ENCODE results near the gene PTPRO. TPM values are rescaled to one million over a fixed set of nuclear protein-coding genes. Genes with fewer than 3 reads are reported as not detected.

PTPRO gene
- total and polyA plus RNA-seq, 10 of the 15 experiments (the other 5 are each of a cell fraction or from before 2014, with no cell fraction given) = 1.2 to 5.3 (median 3.5) TPM

- 18% methylated on average over 5 of the region's 5 CpGs for WGBS (ENCODE audit: insufficient coverage, insufficient replicate concordance, low lambda C conversion rate, missing lambda C conversion rate)
- no peak for FAIRE-seq
- H3K27me3 ChIP-seq (replicated peaks in 1 of 2; ENCODE audit: control insufficient read depth in 2 of 2, insufficient read depth in 2 of 2, low read length in 1 of 2) = no peaks in the 10 kb centered on the region
- ChIA-PET SMC1A (ENCODE audit: uncharacterized antibody, unreplicated experiment) (no interaction called here), CTCF (no interaction called here), POLR2A (no interaction called here), RAD21 (ENCODE audit: unreplicated experiment) (no interaction called here)
- no TSS peak for BruUV-seq (replicated peaks)
- no peak overlapping the region for H2AFZ ChIP-seq (ENCODE audit: control insufficient read depth, low read depth, low read length)
- no peak for TF ChIP-seq KAT2A (conservative IDR thresholded peaks at IDR 0.05; ENCODE audit: control insufficient read depth, low read depth, low read length)
- no peak for TF ChIP-seq IRF3 (IDR thresholded peaks at IDR 0.05)
- TF ChIP-seq RCOR1 (conservative IDR thresholded peaks at IDR 0.05; ENCODE audit: low read depth, low read length) = no peak
- TF ChIP-seq PML (IDR thresholded peaks at IDR 0.05; ENCODE audit: low read length) = no peak
- no peak for TF ChIP-seq NBN (IDR thresholded peaks at IDR 0.05)
- no peak for TF ChIP-seq ZNF274 (IDR thresholded peaks at IDR 0.05; ENCODE audit: insufficient read depth, insufficient read length)
- H3K79me2 ChIP-seq (ENCODE audit: control insufficient read depth, insufficient read depth, low read length) = no peaks in the 10 kb centered on the region
- intact Hi-C loops (cut with micrococcal nuclease; ENCODE audit: unreplicated experiment) = no loop called here
- H3K27ac ChIP-seq (ENCODE audit: control insufficient read depth, insufficient read depth) = no peak overlapping the region
- in situ Hi-C loops (cut with MboI) = no loop called here
- no peaks in the 10 kb centered on the region for H3K9me3 ChIP-seq (replicated peaks; ENCODE audit: control insufficient read depth, insufficient read depth, low read length)
- H3K4me3 ChIP-seq = no peak overlapping the region
- H3K9ac ChIP-seq (ENCODE audit: control insufficient read depth, insufficient read depth, low read length) = no peak overlapping the region
- no peaks in the 10 kb centered on the region for H3K4me1 ChIP-seq (ENCODE audit: control insufficient read depth, insufficient read depth, low read length)
- no peak for ATAC-seq
- no peak overlapping the region for H3K4me2 ChIP-seq (ENCODE audit: control insufficient read depth, insufficient read depth)
- no peaks in the 10 kb centered on the region for H4K20me1 ChIP-seq (ENCODE audit: control insufficient read depth, insufficient read depth)
- DNase-seq (ENCODE audit: low read depth, low spot score) = no peak
- H3K36me3 ChIP-seq (ENCODE audit: control insufficient read depth in 2 of 2, insufficient read depth in 2 of 2, low read length in 1 of 2) = no peaks in the 10 kb centered on the region
These were observed 7.6 kb downstream of the PTPRO start for GRCh38 chr12:15329891-15330290.

GRCh38 chr12:15334225-15334624, 11.9 kb downstream of the PTPRO start:
- ChIA-PET CTCF (interaction anchor here (1.8 kb wide), 1 partner anchor 251 kb away, joined by 4 read pairs; no protein-coding TSS in a partner anchor), RAD21 (ENCODE audit: unreplicated experiment) (no interaction called here), SMC1A (ENCODE audit: uncharacterized antibody, unreplicated experiment) (interaction anchor here (1.0 kb wide), 1 partner anchor 68 kb away, joined by 4 read pairs; no protein-coding TSS in a partner anchor), POLR2A (no interaction called here)
- DNase-seq (ENCODE audit: low read depth, low spot score) (no peak), FAIRE-seq (no peak), ATAC-seq (no peak)
- Histone ChIP-seq H4K20me1 (ENCODE audit: control insufficient read depth, insufficient read depth) (no peaks in the 10 kb centered on the region), H3K9ac (ENCODE audit: control insufficient read depth, insufficient read depth, low read length) (no peak overlapping the region), H3K36me3 (ENCODE audit: control insufficient read depth in 2 of 2, insufficient read depth in 2 of 2, low read length in 1 of 2) (no peaks in the 10 kb centered on the region), H3K4me3 (no peak overlapping the region), H3K4me2 (ENCODE audit: control insufficient read depth, insufficient read depth) (no peak overlapping the region), H2AFZ (ENCODE audit: control insufficient read depth, low read depth, low read length) (no peak overlapping the region), H3K4me1 (ENCODE audit: control insufficient read depth, insufficient read depth, low read length) (no peaks in the 10 kb centered on the region), H3K9me3 (replicated peaks; ENCODE audit: control insufficient read depth, insufficient read depth, low read length) (no peaks in the 10 kb centered on the region), H3K27ac (ENCODE audit: control insufficient read depth, insufficient read depth) (no peak overlapping the region), H3K27me3 (replicated peaks in 1 of 2; ENCODE audit: control insufficient read depth in 2 of 2, insufficient read depth in 2 of 2, low read length in 1 of 2) (no peaks in the 10 kb centered on the region), H3K79me2 (ENCODE audit: control insufficient read depth, insufficient read depth, low read length) (no peaks in the 10 kb centered on the region)
- BruUV-seq (replicated peaks) = no TSS peak
- in situ Hi-C loops (cut with MboI) (no loop called here), intact Hi-C loops (cut with micrococcal nuclease; ENCODE audit: unreplicated experiment) (no loop called here)
- 33% methylated on average over 2 of the region's 2 CpGs for WGBS (ENCODE audit: insufficient coverage, insufficient replicate concordance, low lambda C conversion rate, missing lambda C conversion rate)
- TF ChIP-seq GABPA (IDR thresholded peaks at IDR 0.05; ENCODE audit: low read depth) = no peak
- TF ChIP-seq SIX5 (IDR thresholded peaks at IDR 0.05; ENCODE audit: low read depth, low read length, severe bottlenecking) = no peak
- no peak for TF ChIP-seq MTA3 (IDR thresholded peaks at IDR 0.05; ENCODE audit: borderline replicate concordance, low read length)

Data from GM12878 (cell line).